GM18499 (cell line): Measurements from ENCODE around the gene DBI.
A peak's percentile ranks its signal among the peaks of the same experiment; 100 is the strongest.
"Not testable (repeated sequence)": the region's sequence is repeated elsewhere in the genome, so short reads cannot be mapped to it uniquely, and the experiment has no call there.

Experiments
- ATAC-seq: cut with Tn5 transposase; IDR thresholded peaks from one replicate; pipeline ENCODE4 v1.9.1; 2021; ENCODE audit warnings: moderate number of reproducible peaks; ENCODE audit not compliant: insufficient read depth, unreplicated experiment

Gene DBI

DNA sequence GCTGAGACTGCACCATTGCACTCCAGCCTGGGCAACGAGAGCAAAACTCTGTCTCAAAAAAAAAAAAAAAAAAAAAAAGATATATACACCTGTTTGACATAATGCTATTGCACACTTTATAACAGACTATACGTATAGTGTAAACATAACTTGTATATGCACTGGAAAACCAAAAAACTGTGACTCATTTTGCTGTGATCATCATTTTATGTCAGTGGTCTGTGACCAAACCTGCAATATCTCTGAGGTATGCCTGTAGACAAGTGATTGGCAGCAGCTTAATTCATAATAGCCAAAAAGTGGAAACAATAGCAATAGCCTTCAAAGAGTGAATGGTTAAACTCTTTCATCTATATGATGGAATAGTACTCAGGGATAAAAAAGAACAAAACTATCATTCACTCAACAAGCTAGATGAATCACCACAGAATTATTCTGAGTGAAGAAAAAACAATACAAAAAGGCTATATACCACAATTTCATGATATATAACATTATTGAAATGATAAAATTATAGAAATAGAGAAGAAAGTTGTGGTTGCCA is 6.3 kb upstream of the DBI start:
- ATAC-seq, result no peak

DNA sequence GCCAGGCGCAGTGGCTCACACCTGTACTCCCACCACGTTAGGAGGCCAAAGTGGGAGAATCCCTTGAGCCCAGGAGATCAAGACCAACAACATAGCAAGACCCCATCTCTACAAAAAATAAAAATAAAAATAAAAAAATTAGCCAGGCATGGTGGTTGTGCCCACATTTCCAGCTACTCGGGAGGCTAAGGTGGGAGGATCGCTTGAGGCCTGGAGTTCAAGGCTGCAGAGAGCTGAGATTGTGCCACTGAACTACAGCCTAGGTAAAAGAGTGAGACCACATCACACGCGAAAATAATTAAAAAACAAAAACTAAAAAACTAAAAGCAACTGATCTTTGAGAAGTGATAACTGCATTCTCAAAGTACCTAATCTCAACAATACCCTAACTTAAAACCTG is 2.0 kb upstream of the DBI start:
- no peak for ATAC-seq

DNA sequence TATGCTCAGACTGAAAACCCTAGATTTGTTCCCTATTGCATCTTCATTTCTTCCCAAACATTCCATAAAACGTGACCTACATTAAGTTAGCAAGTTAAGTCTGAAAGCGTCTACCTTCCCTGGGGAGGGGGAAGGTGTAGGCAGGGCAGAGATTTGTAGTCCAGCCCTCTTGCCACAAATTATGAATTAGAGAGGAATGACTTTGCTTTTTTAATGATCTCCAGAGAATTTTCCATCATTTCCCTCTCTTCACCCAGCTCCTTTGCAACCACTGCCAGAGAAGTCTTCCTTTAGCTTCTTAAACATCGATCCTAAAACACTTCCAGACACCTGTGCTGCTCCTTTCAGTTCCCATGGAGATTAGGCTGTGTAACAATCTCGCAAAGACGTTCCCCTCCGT is 1.3 kb upstream of the DBI start:
- ATAC-seq, result no peak

DNA sequence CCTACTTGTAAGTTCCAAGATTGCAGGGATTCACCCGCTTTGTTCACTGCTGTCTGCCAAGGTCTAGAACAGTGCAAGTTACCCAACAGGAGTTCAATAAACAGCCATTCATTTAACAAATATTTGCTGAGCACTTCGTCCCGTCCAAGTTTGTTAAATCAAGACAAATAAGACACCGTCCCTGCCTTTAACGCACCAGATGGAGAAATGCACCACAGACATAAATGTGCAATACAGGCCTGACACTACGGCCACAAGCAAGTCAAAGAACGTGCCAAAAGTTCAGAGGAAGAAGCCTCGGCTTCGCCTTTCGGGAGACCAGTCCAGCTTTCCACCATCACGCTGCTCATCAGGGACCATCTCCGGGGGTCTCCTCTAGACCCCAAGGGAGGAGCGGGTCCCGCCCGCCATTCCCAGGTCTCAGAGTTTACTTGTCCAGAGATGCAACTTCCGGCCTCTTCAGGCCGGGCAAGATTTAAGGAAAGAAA is 572 bp upstream of the DBI start:
- no peak for ATAC-seq

DNA sequence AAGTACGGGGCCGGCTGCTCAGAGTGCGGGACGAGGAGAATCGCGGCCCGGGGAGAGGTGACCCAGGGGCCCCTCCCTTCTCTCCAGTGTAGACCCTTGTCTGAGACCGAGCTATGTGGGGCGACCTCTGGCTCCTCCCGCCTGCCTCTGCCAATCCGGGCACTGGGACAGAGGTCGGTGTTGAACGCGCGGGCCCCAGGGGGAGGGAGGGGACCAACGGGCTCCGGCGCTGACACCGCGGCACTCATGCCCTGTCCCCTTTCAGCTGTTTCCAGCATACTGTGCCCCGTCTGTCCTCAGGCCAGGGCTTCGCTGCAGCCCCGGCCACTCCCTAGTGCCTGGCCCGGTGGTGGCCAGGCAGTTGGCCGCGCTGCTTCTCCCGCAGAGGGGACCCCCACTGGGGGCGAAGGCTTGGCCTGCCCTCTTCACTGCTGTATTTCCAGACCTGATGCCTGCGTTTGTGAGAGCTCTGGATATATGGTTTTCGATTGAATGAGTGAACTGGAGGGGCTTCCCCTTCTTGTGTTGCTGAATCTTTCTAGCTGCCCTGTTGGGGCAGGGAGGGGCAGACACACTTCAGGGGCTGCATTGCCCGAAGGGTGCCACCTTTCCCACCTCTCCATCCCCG is 809 bp downstream of the DBI start:
- ATAC-seq, result no peak

GRCh38 chr2:119369845-119370244 is 3.1 kb downstream of the DBI start:
- no peak for ATAC-seq

GRCh38 chr2:119371111-119371510 is 4.3 kb downstream of the DBI start:
- no peak for ATAC-seq

GRCh38 chr2:119372778-119373568 is 6.2 kb downstream of the DBI start:
- ATAC-seq, result no peak

DNA sequence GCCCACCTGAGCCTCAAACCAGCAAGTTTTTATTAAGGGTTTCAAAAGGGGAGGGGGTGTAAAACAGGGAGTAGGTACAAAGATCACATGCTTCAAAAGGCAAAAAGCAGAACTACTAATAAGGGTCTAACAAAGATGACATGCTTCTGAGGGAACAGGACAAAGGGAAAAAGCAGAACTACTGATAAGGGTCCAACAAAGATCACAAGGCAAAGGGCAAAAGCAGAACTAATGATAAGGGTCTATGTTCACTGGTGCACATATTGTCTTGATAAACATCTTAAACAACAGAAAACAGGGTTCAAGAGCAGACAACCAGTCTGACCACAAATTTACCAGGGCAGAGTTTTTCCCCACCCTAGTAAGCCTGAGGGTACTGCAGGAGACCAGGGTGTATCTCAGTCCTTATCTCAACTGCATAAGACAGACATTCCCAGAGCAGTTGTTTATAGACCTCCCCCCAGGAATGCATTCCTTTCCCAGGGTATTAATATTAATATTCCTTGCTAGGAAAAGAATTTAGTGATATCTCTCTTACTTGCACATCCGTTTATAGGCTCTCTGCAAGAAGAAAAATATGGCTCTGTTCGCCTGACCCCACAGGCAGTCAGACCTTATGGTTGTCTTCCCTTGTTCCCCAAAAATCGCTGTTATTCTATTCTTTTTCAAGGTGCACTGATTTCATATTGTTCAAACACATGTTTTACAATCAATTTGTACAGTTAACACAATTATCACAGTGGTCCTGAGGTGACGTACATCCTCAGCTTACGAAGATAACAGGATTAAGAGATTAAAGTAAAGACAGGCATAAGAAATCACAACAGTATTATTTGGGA is 7.3 kb downstream of the DBI start:
- not testable (repeated sequence) for ATAC-seq

DNA sequence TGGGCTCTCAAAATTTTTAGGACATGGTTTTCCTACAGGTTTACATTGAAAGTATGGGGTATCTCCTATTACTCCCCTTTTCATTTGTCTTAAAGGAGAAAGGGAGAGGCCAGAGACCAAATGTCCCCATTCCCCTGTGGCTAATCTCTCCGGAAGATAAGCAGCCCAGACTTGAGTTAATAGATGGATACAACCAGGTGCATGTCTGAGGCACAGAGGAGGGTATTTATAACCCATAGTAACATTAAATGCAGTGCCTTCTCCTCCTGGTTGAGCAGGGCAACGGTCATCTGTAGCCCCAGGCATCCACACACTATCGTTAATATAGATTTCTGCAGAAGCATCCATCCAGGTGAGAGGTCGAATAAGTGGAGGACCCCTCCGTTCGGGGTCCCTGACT is 9.6 kb downstream of the DBI start:
- ATAC-seq, result not testable (repeated sequence)

DNA sequence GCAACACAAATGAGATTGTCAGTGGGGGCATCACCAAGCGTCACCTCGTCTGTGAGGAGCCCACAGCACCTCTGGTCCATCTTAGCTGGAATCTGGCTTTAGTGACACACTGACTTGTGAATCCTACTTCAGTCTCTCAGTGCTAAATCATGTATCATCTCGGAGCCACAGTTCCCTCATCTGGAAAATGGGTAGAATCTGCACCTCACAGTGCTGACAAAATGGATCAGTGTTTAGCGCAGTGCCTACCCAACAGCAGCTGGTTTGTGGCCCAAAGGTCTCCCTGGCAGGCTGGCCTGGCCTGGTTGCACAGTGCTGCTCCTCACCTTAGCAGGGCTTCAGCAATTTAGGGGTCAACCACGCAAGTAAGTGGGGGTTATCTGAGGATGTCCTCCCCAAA is 10.0 kb downstream of the DBI start:
- no peak for ATAC-seq

DNA sequence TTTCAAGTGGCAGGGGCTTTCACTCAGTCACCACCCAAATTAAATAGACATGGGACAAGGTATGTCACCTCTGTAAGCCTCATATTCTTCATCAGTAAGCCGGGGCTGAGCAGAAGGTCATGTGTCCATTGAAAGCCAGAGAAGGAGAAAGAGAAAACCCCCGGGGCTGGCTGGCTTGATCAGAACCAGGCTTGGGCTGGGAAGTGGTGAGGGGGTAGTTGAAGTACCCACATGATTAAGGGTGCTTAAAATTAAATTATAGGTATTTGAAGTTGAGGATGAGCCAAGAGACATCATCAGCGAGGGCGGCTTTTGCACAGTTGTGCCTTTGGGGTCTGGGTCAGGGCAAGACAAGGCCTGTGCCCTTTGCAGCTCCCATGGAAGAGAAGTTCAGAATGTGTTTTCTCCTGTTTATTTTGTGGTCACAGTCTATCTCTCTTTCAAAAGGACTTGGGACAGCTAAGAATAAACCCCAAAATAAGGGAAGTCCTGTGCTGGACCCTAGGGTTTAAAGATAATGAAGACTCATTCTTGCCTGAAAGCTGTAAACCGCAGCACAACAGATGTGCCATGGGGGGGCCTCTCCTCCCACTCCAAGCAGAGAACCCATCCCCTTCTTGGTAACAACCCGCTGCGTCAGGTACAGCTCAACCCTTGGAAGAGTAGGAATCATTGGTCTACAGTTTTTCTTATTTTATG is 10.7 kb downstream of the DBI start:
- no peak for ATAC-seq

GRCh38 chr2:119377993-119378345 is 11.2 kb downstream of the DBI start:
- ATAC-seq, result no peak

GRCh38 chr2:119378566-119378965 is 11.8 kb downstream of the DBI start:
- no peak for ATAC-seq

DNA sequence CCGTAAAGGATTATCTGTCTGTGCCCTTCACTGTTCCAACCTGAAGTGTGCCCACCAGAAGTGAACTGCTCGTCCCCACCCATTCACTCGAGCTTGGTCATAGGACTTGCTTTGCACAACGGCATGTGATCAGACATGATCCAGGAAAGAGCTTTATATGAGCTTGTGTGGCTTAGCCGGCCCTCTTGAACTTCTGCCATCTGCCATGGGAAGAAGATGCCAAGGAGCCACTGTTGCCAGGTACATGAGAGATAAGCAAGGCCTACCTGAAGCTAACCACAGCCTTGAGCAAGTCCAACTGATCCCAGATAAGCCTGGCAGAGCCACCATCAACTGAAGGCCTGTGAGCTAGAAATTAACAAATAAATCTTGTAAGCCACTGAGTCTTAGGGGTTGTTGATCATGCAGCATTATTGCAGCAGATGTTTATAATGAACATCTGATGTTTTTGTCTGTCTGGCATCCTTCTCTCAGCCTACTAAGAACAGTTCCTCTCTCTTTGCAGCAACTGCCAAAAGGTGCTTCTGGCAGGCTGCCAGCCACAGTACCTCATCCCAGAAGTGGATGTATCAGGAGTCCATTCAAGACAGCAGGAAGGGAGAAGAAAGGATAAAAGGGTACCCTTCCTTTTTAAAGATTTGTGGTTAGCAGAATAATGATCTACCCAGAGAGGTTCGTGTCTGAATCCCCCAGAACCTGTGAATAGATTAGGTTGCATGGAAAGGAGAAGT is 16.8 kb downstream of the DBI start:
- ATAC-seq, result no peak

GRCh38 chr2:119384971-119385370 is 18.2 kb downstream of the DBI start:
- ATAC-seq, result no peak

DNA sequence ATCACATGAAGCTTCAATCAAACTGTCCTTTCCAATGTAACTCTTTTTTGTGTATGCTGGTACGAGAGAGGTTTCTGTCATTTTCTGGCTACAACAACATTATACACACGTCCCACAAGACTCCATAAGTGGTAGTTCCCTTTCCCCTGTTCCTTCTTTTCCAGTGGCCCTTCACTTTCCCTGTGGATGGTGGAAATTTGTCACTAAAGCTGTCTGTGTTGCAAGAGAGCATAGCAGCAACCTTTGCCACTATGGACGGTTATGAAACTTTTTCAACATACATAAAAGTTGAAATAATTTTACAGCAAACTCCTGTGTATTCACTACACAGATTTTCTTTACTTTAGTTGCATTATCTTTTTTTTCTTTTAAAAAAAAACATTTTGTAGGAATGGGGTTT is 18.7 kb downstream of the DBI start:
- ATAC-seq, result no peak

DNA sequence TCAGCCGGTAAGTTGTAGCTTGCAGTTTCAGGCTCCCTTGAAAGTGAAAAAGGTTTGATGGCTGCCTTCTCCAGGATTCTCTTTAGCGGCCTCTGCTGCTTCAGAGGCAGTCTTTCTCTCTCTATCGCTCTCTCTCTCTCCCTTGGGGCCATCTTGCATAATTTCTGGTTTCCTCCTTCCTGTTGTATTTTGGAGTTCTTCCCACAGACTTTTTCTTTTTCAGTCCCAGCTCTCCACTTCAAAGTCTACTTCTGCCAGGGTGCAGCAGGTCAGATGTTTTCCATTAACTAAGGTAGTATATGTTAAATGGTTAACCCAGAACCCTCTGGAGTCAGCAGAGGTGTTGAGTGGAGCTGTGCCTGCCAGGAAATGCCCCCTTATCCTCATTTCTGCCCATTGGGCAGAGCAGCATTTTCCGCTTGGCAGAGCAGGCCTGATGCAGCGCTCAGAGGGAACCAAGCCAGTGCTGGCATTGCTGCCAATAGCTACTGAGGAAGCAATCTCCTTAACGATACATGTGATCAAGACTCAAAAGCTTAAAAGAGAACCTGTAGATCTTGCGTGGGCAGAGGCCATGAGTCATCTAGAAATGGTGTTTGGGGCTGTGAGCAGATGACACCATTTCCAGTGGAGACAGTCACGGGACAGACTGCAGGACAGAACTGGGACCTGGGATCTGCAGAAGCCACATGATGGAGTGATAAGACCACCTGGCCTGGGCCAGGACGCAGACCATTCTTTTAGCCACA is 20.8 kb downstream of the DBI start:
- ATAC-seq, result peak; percentile 67
